ENCODE data around the gene SVOPL.

Gene SVOPL

GRCh38 chr7:138622841-138623240, 78.3 kb downstream of the SVOPL start:
- no peaks in the 10 kb centered on the region for H3K4me1 ChIP-seq (ENCODE audit: control insufficient read depth, insufficient read depth, low read length)
- H3K9me3 ChIP-seq (replicated peaks; ENCODE audit: low read length): no peaks in the 10 kb centered on the region
- H3K4me3 ChIP-seq (ENCODE audit: low read length): no peak overlapping the region
- no peaks in the 10 kb centered on the region for H3K27me3 ChIP-seq (ENCODE audit: control insufficient read depth, insufficient read depth, low read length)
- H3K4me2 ChIP-seq (ENCODE audit: low read length): no peak overlapping the region
- H3K9ac ChIP-seq (ENCODE audit: low read depth, low read length): no peak overlapping the region
- no peaks in the 10 kb centered on the region for H3K36me3 ChIP-seq (ENCODE audit: insufficient read depth, low read length)

- H3K4me1 ChIP-seq (ENCODE audit: control insufficient read depth, insufficient read depth, low read length): no peaks in the 10 kb centered on the region
- no peaks in the 10 kb centered on the region for H3K9me3 ChIP-seq (replicated peaks; ENCODE audit: low read length)
- H3K36me3 ChIP-seq (ENCODE audit: insufficient read depth, low read length): no peaks in the 10 kb centered on the region
- H3K4me2 ChIP-seq (ENCODE audit: low read length): no peak overlapping the region
- no peak overlapping the region for H3K9ac ChIP-seq (ENCODE audit: low read depth, low read length)
- H3K27me3 ChIP-seq (ENCODE audit: control insufficient read depth, insufficient read depth, low read length): no peaks in the 10 kb centered on the region
- no peak overlapping the region for H3K4me3 ChIP-seq (ENCODE audit: low read length)
Measured at GRCh38 chr7:138618933-138619332, 82.2 kb downstream of the SVOPL start.

- no peak overlapping the region for H3K4me3 ChIP-seq (ENCODE audit: low read length)
Measured at GRCh38 chr7:138618506-138618905, 82.7 kb downstream of the SVOPL start.

GRCh38 chr7:138616085-138616484, 85.1 kb downstream of the SVOPL start:
- H3K4me2 ChIP-seq (ENCODE audit: low read length): no peak overlapping the region
- no peaks in the 10 kb centered on the region for H3K36me3 ChIP-seq (ENCODE audit: insufficient read depth, low read length)
- no peaks in the 10 kb centered on the region for H3K4me1 ChIP-seq (ENCODE audit: control insufficient read depth, insufficient read depth, low read length)
- no peak overlapping the region for H3K9ac ChIP-seq (ENCODE audit: low read depth, low read length)
- H3K9me3 ChIP-seq (replicated peaks; ENCODE audit: low read length): no peaks in the 10 kb centered on the region
- no peaks in the 10 kb centered on the region for H3K27me3 ChIP-seq (ENCODE audit: control insufficient read depth, insufficient read depth, low read length)
- H3K4me3 ChIP-seq (ENCODE audit: low read length): no peak overlapping the region

More at GRCh38 chr7:138618506-138618905, 82.7 kb downstream of the SVOPL start:
- H3K27me3 ChIP-seq (ENCODE audit: control insufficient read depth, insufficient read depth, low read length): no peaks in the 10 kb centered on the region
- H3K9ac ChIP-seq (ENCODE audit: low read depth, low read length): no peak overlapping the region
- no peaks in the 10 kb centered on the region for H3K4me1 ChIP-seq (ENCODE audit: control insufficient read depth, insufficient read depth, low read length)
- H3K9me3 ChIP-seq (replicated peaks; ENCODE audit: low read length): no peaks in the 10 kb centered on the region
- H3K36me3 ChIP-seq (ENCODE audit: insufficient read depth, low read length): no peaks in the 10 kb centered on the region
- no peak overlapping the region for H3K4me2 ChIP-seq (ENCODE audit: low read length)

- Histone ChIP-seq H3K4me3 (ENCODE audit: low read length) (no peak overlapping the region), H3K9me3 (replicated peaks; ENCODE audit: low read length) (no peaks in the 10 kb centered on the region), H3K36me3 (ENCODE audit: insufficient read depth, low read length) (no peaks in the 10 kb centered on the region), H3K9ac (ENCODE audit: low read depth, low read length) (no peak overlapping the region), H3K4me1 (ENCODE audit: control insufficient read depth, insufficient read depth, low read length) (no peaks in the 10 kb centered on the region), H3K27me3 (ENCODE audit: control insufficient read depth, insufficient read depth, low read length) (no peaks in the 10 kb centered on the region), H3K4me2 (ENCODE audit: low read length) (no peak overlapping the region)
Measured at GRCh38 chr7:138613630-138614029, 87.5 kb downstream of the SVOPL start.

GRCh38 chr7:138610671-138611170, 90.4 kb downstream of the SVOPL start:
- no peaks in the 10 kb centered on the region for H3K27me3 ChIP-seq (ENCODE audit: control insufficient read depth, insufficient read depth, low read length)
- H3K4me1 ChIP-seq (ENCODE audit: control insufficient read depth, insufficient read depth, low read length): peaks cover 11% of the 10 kb centered on the region
- H3K36me3 ChIP-seq (ENCODE audit: insufficient read depth, low read length): no peaks in the 10 kb centered on the region
- H3K4me2 ChIP-seq (ENCODE audit: low read length): no peak overlapping the region
- no peak overlapping the region for H3K9ac ChIP-seq (ENCODE audit: low read depth, low read length)
- H3K4me3 ChIP-seq (ENCODE audit: low read length): no peak overlapping the region
- no peaks in the 10 kb centered on the region for H3K9me3 ChIP-seq (replicated peaks; ENCODE audit: low read length)

- no peak overlapping the region for H3K9ac ChIP-seq (ENCODE audit: low read depth, low read length)
- H3K4me3 ChIP-seq (ENCODE audit: low read length): no peak overlapping the region
- peak overlapping the region; percentile 32 for H3K4me2 ChIP-seq (ENCODE audit: low read length)
- H3K9me3 ChIP-seq (replicated peaks; ENCODE audit: low read length): no peaks in the 10 kb centered on the region
- H3K36me3 ChIP-seq (ENCODE audit: insufficient read depth, low read length): no peaks in the 10 kb centered on the region
- H3K27me3 ChIP-seq (ENCODE audit: control insufficient read depth, insufficient read depth, low read length): no peaks in the 10 kb centered on the region
- H3K4me1 ChIP-seq (ENCODE audit: control insufficient read depth, insufficient read depth, low read length): peaks cover 11% of the 10 kb centered on the region
Measured at GRCh38 chr7:138608275-138608674, 92.9 kb downstream of the SVOPL start.

- H3K4me2 ChIP-seq (ENCODE audit: low read length): peak overlapping the region; percentile 32
- peaks cover 11% of the 10 kb centered on the region for H3K4me1 ChIP-seq (ENCODE audit: control insufficient read depth, insufficient read depth, low read length)
- no peaks in the 10 kb centered on the region for H3K27me3 ChIP-seq (ENCODE audit: control insufficient read depth, insufficient read depth, low read length)
- H3K9me3 ChIP-seq (replicated peaks; ENCODE audit: low read length): no peaks in the 10 kb centered on the region
- H3K4me3 ChIP-seq (ENCODE audit: low read length): no peak overlapping the region
- H3K36me3 ChIP-seq (ENCODE audit: insufficient read depth, low read length): no peaks in the 10 kb centered on the region
- no peak overlapping the region for H3K9ac ChIP-seq (ENCODE audit: low read depth, low read length)
Measured at GRCh38 chr7:138607216-138608126, 93.7 kb downstream of the SVOPL start.

GRCh38 chr7:138606236-138606635, 94.9 kb downstream of the SVOPL start:
- H3K27me3 ChIP-seq (ENCODE audit: control insufficient read depth, insufficient read depth, low read length): no peaks in the 10 kb centered on the region
- no peak overlapping the region for H3K4me3 ChIP-seq (ENCODE audit: low read length)
- H3K4me2 ChIP-seq (ENCODE audit: low read length): no peak overlapping the region
- peaks cover 11% of the 10 kb centered on the region for H3K4me1 ChIP-seq (ENCODE audit: control insufficient read depth, insufficient read depth, low read length)
- H3K36me3 ChIP-seq (ENCODE audit: insufficient read depth, low read length): no peaks in the 10 kb centered on the region
- no peak overlapping the region for H3K9ac ChIP-seq (ENCODE audit: low read depth, low read length)
- no peaks in the 10 kb centered on the region for H3K9me3 ChIP-seq (replicated peaks; ENCODE audit: low read length)

GRCh38 chr7:138603549-138604318, 97.4 kb downstream of the SVOPL start:
- no peaks in the 10 kb centered on the region for H3K36me3 ChIP-seq (ENCODE audit: insufficient read depth, low read length)
- H3K27me3 ChIP-seq (ENCODE audit: control insufficient read depth, insufficient read depth, low read length): no peaks in the 10 kb centered on the region
- H3K4me1 ChIP-seq (ENCODE audit: control insufficient read depth, insufficient read depth, low read length): peaks cover 11% of the 10 kb centered on the region
- no peak overlapping the region for H3K9ac ChIP-seq (ENCODE audit: low read depth, low read length)
- H3K4me2 ChIP-seq (ENCODE audit: low read length): no peak overlapping the region
- H3K4me3 ChIP-seq (ENCODE audit: low read length): no peak overlapping the region
- H3K9me3 ChIP-seq (replicated peaks; ENCODE audit: low read length): no peaks in the 10 kb centered on the region

- no peaks in the 10 kb centered on the region for H3K9me3 ChIP-seq (replicated peaks; ENCODE audit: low read length)
- H3K4me2 ChIP-seq (ENCODE audit: low read length): no peak overlapping the region
- H3K36me3 ChIP-seq (ENCODE audit: insufficient read depth, low read length): no peaks in the 10 kb centered on the region
- H3K27me3 ChIP-seq (ENCODE audit: control insufficient read depth, insufficient read depth, low read length): no peaks in the 10 kb centered on the region
- no peak overlapping the region for H3K4me3 ChIP-seq (ENCODE audit: low read length)
- no peak overlapping the region for H3K9ac ChIP-seq (ENCODE audit: low read depth, low read length)
- H3K4me1 ChIP-seq (ENCODE audit: control insufficient read depth, insufficient read depth, low read length): peaks cover 2% of the 10 kb centered on the region
Measured at GRCh38 chr7:138602451-138602850, 98.7 kb downstream of the SVOPL start.

Data from skeletal muscle satellite cell (primary cell).